HG02970 (cell line): Measurements from ENCODE around the gene PNMA8B.
"Not testable (repeated sequence)": the region's sequence is repeated elsewhere in the genome, so short reads cannot be mapped to it uniquely, and the experiment has no call there.

Experiments used
- ATAC-seq: cut with Tn5 transposase; IDR thresholded peaks from one replicate; pipeline ENCODE4 v1.9.1; 2021; ENCODE audit warnings: mild to moderate bottlenecking, moderate library complexity, moderate number of reproducible peaks; ENCODE audit not compliant: unreplicated experiment, low FRiP score

The PNMA8B gene

DNA sequence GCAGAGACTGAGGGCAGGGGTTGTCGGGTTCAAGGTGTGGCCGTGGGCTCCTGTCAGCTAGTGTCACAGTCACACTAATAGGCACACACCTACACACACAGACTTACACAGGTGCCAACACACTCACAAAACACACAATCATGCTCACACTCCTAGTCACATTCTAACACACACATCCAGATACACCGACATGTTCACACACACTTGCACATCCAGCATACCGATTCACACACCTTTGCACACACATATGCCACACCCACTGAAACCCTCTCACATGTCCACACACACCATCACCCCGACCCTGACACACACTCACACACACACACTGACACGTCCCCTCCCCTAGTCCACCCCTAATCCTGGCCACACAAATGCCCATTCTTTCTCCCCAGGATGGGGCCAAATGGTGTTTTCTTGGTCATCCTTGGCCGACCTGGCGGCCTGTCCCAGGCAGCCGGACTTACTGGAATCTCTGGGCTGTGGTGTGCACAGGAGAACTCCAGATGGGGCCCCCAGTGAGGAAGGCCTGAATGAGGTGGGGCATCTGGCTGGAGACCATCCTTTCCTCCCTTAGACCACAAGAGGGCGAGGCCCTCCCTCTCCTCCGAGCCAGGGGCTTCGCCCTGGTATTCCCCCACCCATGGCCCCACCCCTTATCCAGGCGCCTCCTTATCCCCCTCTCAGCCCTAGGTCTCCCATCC is 19.1 kb upstream of the PNMA8B start:
- no peak for ATAC-seq

DNA sequence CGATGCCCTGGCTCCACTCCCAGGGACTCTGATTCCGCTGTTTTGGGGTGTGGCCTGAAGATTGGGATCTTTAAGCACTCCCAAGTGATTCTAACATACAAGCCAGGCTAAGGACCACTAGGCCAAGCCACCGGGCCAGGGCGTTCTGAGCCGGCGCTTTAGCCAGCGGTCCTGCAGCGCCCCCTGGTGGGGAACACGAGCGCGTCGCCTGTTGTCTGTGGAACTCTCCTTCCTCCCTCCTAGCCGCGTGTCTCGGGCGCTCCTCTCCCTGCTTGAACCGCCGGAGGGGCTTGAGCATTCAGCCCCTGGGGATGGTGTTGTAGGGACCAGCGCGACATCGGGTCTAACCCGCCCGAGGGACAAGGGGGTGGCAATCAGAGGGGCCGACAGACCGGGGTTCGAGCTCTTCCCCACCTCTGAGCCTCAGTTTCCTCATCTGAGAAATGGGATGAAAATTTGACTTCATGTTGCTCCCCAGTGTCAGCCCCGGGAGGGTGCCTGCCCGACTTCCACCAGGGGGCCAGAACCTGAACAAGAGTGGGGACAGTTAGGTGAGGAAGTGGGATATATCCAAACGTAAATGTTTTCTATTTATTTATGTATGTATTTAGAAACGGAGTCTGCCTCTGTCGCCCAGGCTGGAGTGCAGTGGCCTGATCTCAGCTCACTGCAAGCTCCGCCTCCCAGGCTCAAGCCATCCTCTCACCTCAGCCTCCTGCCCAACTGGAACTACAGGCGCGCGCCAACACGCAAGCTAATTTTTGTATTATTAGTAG is 18.0 kb upstream of the PNMA8B start:
- ATAC-seq, result no peak

DNA sequence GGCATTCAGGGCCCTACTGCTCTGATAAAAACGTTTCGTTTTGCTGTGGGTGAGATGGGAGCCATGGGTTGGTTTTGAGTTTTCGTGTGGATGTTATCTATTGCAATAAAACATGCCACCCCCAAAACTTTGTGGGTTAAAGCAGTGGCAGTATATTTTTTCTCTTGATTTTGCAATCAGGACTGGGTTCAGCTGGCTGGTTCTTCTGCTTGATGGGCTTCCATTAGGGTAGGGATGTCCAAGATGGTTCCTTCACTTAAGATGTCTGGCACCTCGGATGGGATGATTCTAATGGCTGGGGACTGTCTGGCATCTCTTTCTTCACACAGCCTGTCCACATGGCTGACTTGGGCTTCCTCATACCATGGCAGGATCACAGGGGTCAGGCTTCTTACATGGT is 15.6 kb upstream of the PNMA8B start:
- ATAC-seq, result no peak

DNA sequence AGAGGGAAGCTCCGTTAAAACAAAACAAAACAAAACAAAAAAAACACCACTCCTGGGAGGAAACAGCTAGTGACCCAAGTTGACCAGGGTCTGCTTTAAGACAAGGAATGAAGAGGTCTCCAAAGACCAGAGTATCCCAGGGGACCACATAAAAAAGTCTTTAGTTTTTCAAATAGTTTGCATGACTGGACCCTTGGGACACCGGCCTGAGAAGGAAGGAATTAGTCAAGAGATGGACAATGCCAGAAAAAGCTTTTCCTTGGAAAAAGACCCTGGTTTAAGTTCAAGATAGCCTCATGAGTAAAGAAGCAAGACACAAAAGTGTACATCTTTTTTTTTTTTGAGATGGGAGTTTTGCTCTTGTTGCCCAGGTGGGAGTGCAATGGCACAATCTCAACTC is 12.5 kb upstream of the PNMA8B start:
- no peak for ATAC-seq

DNA sequence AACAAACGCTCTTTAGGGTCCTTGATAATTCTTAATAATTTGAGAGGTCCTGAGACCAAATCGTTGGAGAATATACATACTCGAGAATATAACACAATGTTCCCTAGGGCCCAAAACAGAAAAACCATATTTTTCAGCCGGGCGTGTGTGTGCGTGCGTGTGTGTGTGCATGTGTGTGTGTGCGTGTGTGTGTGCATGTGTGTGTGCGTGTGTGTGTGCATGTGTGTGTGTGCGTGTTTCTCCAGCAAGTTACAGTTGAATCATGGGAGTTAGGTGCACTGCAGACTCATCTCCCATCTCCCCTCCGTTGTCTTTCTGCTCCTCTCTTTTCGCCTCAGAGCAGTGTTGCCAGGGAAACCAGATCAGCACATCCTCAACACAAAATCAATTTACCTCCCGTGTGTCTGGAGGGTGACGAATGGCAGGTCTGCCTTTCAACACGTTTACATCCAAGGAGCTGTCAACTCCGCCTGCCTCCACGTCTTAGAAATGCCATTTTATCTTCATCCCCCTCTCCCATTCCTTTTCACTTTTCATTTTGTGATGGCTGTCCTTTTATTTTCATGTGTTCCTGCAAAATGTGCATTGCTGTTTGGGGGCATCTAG is 8.3 kb upstream of the PNMA8B start:
- ATAC-seq, result no peak

DNA sequence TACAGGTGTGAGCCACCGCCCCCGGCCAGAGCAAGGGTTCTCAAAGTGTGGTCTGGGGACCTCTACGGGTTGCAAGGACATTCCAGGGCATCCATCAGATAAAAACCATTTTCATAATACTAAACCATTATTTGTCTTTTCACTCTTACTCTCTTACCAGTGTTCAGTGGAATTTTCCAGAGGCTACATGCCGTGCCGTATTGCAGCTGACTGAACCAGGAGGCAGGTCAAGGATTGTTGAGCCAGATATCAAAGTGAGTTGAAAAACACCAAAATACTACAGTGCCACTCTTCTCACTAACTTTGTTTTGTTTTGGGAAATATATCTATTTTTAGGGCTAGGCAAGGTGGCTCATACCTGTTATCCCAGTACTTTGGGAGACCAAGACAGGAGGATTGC is 7.2 kb upstream of the PNMA8B start:
- ATAC-seq, result no peak

DNA sequence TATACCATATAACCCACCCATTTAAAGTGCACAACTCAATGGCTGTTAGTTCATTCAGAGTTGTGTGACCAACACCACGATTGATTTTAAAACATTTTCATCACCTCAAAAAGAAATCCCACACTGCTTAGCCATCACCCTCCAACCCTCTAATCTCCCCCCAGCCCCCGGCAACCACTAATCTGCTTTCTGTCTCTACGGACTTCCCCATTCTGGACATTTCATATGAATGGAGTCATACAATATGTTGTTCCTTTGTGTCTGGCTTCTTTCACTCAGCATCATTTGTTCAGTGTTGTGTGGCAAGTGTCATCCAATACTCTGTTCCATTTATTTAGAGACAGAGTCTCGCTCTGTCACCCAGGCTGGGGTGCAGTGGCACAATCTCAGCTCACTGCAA is 4.0 kb upstream of the PNMA8B start:
- no peak for ATAC-seq

DNA sequence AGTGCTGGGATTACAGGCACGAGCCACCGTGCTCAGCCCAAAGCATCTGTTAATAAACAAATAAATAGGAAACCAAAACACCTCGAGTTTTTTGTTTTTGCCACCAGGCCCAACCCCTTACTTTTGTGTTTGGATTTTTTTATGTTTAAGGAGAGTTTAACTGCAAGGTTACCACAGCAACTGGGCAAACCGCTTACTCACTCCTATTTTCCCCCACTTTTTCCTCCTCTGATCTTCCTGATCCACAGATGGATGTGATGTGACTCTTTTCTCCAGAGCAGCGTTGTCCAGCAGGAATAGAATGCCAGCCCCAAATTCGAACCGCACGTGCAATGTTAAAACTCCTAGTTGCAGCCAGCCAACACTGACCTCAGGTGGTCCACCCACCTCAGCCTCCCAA is 2.1 kb upstream of the PNMA8B start:
- no peak for ATAC-seq

DNA sequence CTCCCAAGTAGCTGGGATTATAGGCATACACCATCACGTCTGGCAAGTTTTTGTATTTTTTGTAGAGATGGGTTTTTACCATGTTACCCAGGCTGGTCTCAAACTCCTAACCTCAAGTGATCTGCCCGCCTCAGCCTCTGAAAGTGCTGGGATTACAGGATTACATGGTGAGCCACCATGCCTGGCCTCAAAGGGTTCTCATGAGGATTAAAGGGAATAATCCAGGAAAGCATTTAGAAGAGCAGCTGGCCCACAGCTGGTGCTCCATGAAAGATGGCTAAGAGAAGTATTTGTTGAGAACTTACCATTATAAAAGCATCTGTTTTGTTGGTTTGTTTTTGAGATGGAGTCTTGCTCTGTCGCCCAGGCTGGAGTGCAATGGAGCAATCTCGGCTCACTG is 1.2 kb upstream of the PNMA8B start:
- not testable (repeated sequence) for ATAC-seq

DNA sequence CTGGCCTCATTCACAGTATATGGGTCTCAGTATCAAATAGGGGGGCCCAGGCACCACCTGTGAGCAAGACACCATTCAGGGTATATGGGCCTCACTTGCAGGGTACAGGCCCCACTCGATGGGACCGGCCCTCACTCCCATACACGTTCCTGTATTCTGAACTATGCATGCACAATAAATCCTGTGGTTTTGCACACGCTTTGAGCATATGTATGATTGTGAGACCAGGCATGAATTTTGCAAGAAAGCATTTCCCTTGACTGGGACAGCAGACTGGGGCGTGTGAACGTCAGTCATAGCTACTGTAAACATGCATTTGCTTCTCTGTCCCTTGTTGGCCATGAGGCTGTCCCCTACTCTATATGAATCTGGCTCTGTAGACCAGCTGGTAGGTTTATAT is 637 bp upstream of the PNMA8B start:
- ATAC-seq, result no peak

DNA sequence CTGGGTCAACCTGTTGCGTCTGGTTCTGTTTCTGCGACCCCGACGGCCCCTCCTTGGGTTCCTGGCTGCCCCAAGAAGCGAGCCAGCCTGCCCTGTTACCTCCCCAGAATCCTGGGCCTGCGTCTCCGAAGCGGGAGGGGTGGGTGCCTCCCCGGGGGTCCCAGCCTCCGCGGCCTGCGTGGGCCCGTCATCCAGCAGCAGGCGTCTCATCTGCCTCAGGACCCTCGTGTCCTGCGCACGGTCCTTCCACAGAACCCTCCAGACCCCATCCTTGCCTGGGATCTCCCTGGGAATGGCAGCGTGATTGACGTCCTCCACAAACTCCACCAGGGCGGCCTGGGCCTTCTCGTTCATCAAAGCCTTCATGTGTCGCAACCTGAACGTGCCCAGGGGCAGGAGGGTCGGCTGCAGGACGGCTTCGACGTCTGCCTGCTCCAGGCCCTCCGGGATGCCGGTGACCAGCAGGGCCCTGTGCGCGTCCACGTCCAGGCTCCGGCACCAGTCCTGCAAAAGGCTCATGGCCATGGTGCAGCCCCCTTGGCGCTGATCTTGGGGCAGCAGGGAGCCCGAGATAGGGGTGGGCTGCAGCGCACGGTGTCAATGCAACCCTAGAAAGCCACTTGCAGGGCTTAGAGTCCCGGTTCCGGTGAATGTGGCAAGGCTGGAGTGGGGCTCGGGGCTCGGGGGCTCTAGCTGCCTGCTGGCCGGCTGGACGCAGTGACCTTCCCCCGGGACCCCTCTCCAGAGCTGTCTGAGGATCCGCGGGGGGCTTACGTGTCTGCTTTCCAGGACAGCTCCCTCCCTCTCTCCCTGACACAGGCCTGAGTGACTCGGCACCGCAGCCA is 504 bp downstream of the PNMA8B start:
- no peak for ATAC-seq

DNA sequence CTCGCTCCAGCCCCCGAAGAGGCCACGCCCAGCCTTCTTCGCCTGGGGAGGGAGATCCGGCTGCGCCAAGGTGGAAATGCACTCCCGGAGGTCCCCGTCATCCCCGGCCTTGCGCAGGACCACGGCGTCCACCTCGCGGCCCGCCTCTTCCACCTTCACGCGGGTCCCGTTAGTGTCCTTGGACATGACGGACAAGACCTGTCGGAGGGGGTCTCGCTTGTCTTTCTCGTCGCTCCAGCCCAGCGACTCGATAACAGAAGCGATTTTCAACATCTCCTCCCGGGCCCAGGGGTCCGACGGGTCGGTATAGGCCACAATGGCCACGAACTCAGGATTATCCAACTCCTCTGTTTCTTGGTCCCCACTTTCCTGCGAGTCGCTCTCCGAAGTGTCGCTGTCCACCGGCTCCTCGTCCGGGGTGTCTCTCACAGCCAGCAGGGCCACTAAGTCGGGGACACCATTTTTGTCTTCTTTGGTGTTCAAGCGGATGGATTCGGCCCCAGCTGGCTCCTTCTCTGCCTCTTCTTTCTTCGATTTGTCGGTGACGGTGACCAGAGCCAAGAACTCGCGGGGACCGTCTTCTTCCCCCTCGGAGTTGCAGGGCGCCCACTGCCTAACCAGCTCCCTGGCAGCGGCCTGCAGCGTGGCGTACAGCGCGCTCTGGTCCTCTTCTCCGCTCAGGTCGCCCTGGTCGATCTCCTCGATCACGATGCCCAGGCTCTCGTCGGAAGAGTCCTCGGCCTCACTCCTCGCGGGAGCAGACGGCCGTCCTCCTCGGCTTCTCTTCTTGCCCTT is 1.3 kb downstream of the PNMA8B start:
- no peak for ATAC-seq

DNA sequence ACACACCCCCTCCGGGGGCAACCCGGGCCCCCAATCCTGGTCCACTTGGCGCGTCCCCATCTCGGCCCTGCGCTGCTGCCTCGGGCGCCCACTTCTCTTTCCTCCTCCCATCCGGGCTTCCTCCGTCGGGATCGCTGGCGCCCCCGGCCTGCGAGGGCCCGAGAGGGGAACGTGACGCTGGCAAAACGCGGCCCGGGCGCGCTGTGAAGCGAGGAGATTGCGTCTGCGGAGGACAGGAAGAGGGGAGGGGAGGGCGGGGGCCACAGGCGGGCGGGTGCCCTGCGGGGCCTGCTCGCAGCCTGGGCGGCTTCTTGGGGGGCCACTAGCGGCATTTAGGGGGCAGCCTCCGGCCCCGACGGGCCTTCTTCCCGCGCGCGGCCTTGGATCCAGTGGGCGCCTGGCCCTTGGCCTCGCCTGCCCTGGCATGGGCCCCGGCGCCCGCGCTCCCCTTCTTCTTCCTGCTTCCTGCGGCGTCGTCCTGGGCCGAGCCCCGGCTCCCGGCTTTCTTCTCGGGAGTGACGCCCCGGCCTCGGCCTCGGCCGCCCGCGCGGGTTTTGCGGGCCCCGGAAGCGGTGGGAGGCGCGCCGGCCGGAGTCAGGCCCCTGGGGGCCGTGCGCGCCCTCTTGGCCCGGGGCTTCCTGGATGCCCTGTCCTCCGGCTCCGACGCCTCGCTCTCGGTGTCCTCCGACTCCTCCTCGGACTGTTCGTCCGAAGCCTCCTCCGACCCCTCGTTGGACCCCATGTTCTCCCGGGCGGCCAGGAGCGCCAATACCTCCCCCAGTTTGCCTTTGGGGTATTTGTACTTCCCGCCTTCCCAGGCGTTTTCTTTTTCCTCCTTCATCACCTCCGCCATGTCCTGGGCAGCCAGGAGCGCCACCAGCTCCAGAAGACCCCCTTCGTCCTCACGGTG is 2.2 kb downstream of the PNMA8B start:
- no peak for ATAC-seq

DNA sequence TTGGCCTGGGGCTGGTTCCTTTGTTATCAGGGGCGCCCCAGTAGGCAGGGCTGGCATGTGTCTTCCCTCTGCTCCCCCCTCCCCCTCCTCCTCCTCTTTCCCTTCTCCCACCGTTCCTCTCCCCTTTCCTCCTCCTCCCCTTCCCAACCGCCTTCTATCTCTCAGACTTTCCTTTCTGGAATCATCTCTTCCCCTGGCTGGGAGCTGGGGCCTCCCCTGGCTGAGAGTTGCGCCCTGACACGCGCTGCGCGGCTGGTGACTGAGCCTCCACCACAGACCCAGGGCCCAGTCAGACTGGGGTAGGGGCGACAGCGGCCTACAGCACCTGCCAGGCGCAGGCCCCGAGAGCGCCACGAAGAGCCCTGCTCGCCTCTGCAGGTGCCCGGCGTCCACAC is 2.8 kb downstream of the PNMA8B start:
- no peak for ATAC-seq

DNA sequence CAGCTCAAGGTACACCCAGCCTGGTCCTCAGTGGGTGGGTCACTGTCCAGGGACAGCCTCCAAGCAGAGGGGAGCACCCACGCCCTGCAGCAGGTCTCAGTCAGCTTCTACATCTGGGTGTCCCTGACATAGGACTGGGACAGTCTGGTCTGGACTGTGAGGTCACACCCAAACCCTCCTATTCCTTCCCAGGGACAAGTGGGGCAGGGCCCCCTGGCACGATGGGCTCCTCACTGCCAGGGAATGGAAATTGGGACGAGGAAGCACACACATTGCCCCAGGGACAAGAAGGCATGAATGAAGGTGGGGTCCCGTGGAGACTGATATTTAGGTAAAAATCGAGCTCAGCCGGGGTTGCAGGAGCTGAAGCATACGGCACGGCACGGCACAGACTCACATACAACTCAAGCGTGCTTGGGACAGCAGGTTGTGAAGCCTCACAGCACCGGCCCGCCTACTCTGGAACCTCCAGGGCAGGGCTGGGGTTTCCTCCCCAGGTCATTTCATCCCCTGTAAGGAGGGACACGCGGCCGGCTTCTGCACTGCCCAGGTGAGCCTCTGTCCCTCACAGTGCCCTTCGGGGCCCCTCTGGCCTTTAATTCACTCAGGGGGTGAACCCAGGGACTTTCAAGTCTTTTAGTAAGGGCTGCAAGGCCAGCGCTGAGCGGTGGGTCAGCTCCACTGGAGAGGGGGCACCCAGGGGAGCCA is 3.5 kb downstream of the PNMA8B start:
- no peak for ATAC-seq

DNA sequence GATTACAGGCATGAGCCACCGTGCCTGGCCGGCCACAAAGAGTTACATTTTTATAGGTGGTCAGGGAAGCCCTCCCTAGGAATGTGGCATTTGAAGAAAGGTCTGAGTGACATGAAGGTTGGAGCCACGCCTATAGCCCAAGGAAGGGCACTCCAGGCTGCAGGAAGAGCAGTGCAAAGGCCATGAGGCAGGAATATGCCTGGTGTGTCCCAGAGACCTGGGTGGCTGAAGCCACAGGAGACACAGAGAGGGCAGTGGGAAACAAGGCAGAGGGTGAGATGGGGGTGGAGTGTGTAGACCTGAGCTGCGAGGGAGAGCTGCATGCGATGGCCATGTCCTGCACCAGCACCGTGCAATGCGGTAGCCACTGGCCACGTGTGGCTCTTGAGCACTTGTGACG is 4.9 kb downstream of the PNMA8B start:
- ATAC-seq, result no peak

DNA sequence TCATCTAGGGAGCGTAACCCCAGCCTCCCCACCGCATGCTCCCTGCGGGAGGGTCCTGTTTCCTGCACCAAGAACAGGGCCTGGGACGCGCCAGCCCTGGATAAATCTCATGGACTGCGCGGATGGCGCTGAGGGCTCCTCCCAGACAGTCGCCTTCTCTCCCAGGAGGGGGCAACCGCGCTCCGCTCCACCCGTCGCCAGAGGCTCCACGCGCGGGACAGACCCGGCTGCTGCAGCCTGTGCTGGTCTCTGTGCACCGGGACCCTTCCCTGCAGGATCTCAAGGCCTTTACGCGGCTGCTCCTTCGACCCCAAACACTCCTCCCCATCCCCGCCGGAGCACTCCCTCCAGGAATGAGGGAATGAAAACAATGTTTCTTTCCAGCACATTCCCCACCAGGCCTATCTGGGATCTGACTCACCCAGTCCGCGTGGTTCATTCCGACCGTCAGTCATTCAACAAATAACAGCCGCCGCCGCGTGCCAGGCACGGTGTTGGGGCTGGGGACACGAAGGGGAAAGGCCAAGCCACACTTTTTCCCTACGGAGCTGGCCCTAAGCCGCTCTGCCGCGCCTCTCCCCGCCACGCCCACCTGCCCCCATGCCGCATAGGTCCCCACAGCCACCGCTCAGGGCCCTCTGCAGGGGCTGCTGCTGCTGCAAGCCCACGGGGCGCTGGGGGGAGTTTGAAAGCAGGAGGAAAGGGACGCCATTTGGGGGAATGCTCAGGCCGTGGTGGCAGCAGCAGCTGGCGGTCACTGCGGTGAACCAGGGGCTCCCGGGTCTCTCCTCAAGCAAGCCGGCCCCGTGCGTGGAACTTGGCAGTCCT is 6.0 kb downstream of the PNMA8B start:
- no peak for ATAC-seq

DNA sequence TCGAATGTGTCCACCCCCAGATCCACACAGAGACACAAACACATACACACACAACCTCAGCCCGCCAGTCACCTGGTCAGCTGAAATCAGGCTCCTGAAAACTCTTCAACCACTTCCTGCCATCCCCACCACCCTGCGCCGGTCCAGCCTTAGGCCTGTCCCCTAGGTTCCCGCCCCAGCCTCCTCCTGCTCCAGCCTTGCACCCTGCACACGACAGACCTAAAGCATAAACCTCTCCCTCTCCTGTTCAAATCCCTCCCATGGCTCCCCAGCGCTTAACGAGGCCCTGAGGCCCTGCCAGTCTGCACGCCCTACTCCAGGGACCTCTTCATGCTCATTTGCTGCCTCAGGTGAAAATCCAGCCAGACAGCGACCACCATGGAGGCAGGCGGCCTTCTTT is 7.1 kb downstream of the PNMA8B start:
- ATAC-seq, result no peak
